Vagina (tissue), 2 donors: Measurements from ENCODE around the gene LITAFD.

ENCODE experiments used
- POLR2A ChIP-seq, 2 donors: fragments of 450-650 bp; IDR thresholded peaks; one replicate each; pipeline ENCODE4 v1.6.1; 2017; ENCODE audit warnings: antibody characterized with exemption in 2 of 2, mild to moderate bottlenecking in 2 of 2, moderate library complexity in 2 of 2
- POLR2AphosphoS5 ChIP-seq, 2 donors: sonication (generic); formaldehyde crosslinking; IDR thresholded peaks; one replicate each; pipeline ENCODE4 v1.9.0; 2017; ENCODE audit warnings: antibody characterized with exemption in 2 of 2, mild to moderate bottlenecking in 2 of 2, low read depth in 1 of 2; ENCODE audit not compliant: insufficient read depth in 1 of 2
- TF ChIP-seq, protein P1 (sequence below), 3 experiments: fragments of 450-650 bp in 2 of 3; fragments of 200-600 bp in 1 of 3; sonication (generic) in 1 of 3; IDR thresholded peaks; one replicate each; pipeline ENCODE4 v1.5.1; 2017 to 2019; ENCODE audit warnings: antibody characterized with exemption in 3 of 3, mild to moderate bottlenecking in 2 of 3, moderate library complexity in 2 of 3

DNA sequence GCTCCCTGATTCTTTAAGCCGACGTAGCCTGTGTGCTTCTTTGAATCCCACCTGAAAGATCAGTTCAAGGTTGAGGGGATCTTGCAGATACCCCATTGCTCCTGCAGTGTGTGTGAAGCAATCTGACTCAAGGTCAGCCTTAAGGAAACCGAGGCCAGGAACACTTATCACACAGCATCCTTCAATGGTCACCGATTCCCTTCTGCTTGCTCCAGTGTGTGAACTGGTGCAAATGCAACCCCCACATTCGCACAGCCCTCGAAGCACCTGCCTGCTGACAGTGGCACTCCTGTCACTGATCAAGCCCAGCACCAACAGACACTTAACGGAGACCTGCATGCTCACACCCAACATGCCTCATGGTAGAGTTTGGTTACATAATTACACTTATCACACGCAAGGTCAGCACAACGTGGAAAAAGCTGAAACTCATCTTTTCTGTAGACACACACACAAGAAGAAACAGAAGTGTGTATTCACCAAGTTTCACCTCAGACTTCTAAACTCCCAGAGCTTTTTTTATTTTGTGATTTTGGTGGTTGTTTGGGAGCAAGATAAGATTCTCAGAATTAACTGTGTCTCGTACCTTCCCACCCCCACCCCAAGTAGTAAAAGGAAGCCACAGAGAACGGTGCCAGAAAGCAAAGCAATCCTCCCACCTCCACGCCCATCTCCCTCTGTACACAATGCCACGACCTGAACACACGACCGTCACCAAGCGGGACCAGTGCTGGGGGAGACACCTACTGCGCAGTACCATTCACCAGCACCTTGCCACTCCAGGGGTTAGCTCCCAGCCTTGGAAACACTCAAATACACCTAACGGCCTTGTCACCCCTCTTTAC, 37.2 kb downstream of the LITAFD start:
- TF ChIP-seq, protein P1, sequence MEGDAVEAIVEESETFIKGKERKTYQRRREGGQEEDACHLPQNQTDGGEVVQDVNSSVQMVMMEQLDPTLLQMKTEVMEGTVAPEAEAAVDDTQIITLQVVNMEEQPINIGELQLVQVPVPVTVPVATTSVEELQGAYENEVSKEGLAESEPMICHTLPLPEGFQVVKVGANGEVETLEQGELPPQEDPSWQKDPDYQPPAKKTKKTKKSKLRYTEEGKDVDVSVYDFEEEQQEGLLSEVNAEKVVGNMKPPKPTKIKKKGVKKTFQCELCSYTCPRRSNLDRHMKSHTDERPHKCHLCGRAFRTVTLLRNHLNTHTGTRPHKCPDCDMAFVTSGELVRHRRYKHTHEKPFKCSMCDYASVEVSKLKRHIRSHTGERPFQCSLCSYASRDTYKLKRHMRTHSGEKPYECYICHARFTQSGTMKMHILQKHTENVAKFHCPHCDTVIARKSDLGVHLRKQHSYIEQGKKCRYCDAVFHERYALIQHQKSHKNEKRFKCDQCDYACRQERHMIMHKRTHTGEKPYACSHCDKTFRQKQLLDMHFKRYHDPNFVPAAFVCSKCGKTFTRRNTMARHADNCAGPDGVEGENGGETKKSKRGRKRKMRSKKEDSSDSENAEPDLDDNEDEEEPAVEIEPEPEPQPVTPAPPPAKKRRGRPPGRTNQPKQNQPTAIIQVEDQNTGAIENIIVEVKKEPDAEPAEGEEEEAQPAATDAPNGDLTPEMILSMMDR (IDR thresholded peaks at IDR 0.05), result no peak
- no peak for TF ChIP-seq POLR2A (IDR thresholded peaks at IDR 0.05)
- no peak for TF ChIP-seq POLR2AphosphoS5 (IDR thresholded peaks at IDR 0.05; ENCODE audit: insufficient read depth in 1 of 2, low read depth in 1 of 2)
